OCI-LY3 (cell line): ENCODE measurements around the gene MAP2K1.

Experiments used
- EZH2phosphoT487 ChIP-seq: fragments of 200-600 bp; shearing (Covaris generic); IDR thresholded peaks from 2 replicates; pipeline ENCODE4 v1.6.1; 2018; ENCODE audit warnings: antibody characterized with exemption, mixed run types, low read depth
- TF ChIP-seq, protein P1 (sequence below): fragments of 200-600, 300-600 bp; sonication (generic); IDR thresholded peaks from 2 replicates; pipeline ENCODE4 v1.5.1; 2014; ENCODE audit warnings: antibody characterized with exemption, low read length, low read depth

DNA sequence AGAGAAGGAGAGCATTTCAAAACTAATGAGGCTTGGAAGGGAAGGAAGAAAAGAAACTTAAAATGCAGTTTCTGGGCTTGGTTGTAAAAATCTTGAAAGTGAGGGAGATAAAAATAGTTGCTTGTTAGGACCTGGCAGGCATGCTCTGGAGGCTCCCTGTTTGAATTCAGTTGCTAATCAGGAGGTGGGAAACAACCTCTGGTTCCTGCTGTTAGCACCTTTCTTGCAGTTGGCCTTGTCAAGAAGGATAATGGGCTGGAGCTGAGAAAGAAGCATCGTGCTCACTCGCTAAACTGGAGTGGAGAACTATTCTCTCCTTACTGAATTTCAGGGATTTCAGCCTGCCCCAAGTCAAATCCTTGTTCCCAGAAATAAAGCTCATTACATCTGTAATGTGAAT lies 87.4 kb downstream of the MAP2K1 start:
- TF ChIP-seq, protein P1, sequence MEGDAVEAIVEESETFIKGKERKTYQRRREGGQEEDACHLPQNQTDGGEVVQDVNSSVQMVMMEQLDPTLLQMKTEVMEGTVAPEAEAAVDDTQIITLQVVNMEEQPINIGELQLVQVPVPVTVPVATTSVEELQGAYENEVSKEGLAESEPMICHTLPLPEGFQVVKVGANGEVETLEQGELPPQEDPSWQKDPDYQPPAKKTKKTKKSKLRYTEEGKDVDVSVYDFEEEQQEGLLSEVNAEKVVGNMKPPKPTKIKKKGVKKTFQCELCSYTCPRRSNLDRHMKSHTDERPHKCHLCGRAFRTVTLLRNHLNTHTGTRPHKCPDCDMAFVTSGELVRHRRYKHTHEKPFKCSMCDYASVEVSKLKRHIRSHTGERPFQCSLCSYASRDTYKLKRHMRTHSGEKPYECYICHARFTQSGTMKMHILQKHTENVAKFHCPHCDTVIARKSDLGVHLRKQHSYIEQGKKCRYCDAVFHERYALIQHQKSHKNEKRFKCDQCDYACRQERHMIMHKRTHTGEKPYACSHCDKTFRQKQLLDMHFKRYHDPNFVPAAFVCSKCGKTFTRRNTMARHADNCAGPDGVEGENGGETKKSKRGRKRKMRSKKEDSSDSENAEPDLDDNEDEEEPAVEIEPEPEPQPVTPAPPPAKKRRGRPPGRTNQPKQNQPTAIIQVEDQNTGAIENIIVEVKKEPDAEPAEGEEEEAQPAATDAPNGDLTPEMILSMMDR: no peak
- TF ChIP-seq EZH2phosphoT487: no peak
